HL-60 (cell line): ENCODE measurements around the gene CNTNAP2.

Experiments
- CTCF ChIP-seq: IDR thresholded peaks from one replicate; pipeline ENCODE4 v1.5.1; 2011; ENCODE audit warnings: low read length, control low read depth, inconsistent platforms; ENCODE audit not compliant: insufficient read depth
- GABPA ChIP-seq: IDR thresholded peaks from 2 replicates; pipeline ENCODE4 v1.6.1; 2012; ENCODE audit warnings: low read depth
- POLR2AphosphoS5 ChIP-seq: IDR thresholded peaks from 2 replicates; pipeline ENCODE4 v1.6.1; 2012; ENCODE audit warnings: low read depth
- REST ChIP-seq: IDR thresholded peaks from 2 replicates; pipeline ENCODE4 v1.6.1; 2012; ENCODE audit warnings: low read depth; ENCODE audit not compliant: insufficient replicate concordance

GRCh38 chr7:148433521-148434180 is 2317.1 kb downstream of the CNTNAP2 start:
- TF ChIP-seq POLR2AphosphoS5: no peak
- TF ChIP-seq CTCF: no peak
- no peak for TF ChIP-seq GABPA
- TF ChIP-seq REST: no peak
